Measurements from ENCODE around the gene CELF1. TPM values are rescaled to one million over a fixed set of nuclear protein-coding genes. Genes with fewer than 3 reads are reported as not detected.

The CELF1 gene
- total RNA-seq, 4 donors from 2014 or later, result 82.9 to 248 (median 96.7) TPM

GRCh38 chr11:47591764-47592163 lies 38.8 kb upstream of the CELF1 start:
- H3K9me3 ChIP-seq, result no peaks in the 10 kb centered on the region
- no peak overlapping the region for H3K4me3 ChIP-seq
- H3K27me3 ChIP-seq, result peaks cover 62% of the 10 kb centered on the region
- DNase-seq, result no peak
- H3K27ac ChIP-seq, result no peak overlapping the region
- TF ChIP-seq CTCF (IDR thresholded peaks at IDR 0.05), result no peak
- WGBS, 2 donors (ENCODE audit: low coverage in 1 of 2), result 43 to 69% methylated on average over 5 to 7 of the region's 7 CpGs
- H3K4me1 ChIP-seq, result peaks cover 0 to 20% (median 8%) of the 10 kb centered on the region in 4 donors
- H3K36me3 ChIP-seq, result no peaks in the 10 kb centered on the region
- intact Hi-C loops (cut with DNase I; ENCODE audit: low total_unique reads) (no loop called here), in situ Hi-C loops (cut with MboI; ENCODE audit: low pct_ligation_motif_present in 1 of 4, low pct_unique_long_range_greater_than_20kb in 1 of 4, low sequenced_read_pairs in 3 of 4) (no loop called here)

GRCh38 chr11:47589977-47590861 lies 37.3 kb upstream of the CELF1 start:
- Histone ChIP-seq H3K27me3 (peaks cover 57% of the 10 kb centered on the region), H3K9me3 (no peaks in the 10 kb centered on the region), H3K4me3 (peak overlapping the region; percentile 10 to 46 (median 24)), H3K27ac (peak overlapping the region; percentile 8 to 77 (median 28)), H3K4me1 (peaks cover 0 to 20% (median 8%) of the 10 kb centered on the region in 4 donors), H3K36me3 (no peaks in the 10 kb centered on the region)
- intact Hi-C loops (cut with DNase I; ENCODE audit: low total_unique reads) (no loop called here), in situ Hi-C loops (cut with MboI; ENCODE audit: low pct_ligation_motif_present in 1 of 4, low pct_unique_long_range_greater_than_20kb in 1 of 4, low sequenced_read_pairs in 3 of 4) (no loop called here)
- no peak for DNase-seq
- WGBS, 2 donors (ENCODE audit: low coverage in 1 of 2), result 65 to 86% methylated on average over 40 to 122 of the region's 122 CpGs
- TF ChIP-seq POLR2A (IDR thresholded peaks at IDR 0.05), result no peak
- TF ChIP-seq POLR2AphosphoS5 (IDR thresholded peaks at IDR 0.05), result no peak
- no peak for TF ChIP-seq EP300 (IDR thresholded peaks at IDR 0.05; ENCODE audit: low read depth)
- no peak for TF ChIP-seq CTCF (IDR thresholded peaks at IDR 0.05)

GRCh38 chr11:47589584-47589976 lies 36.6 kb upstream of the CELF1 start:
- WGBS, 2 donors (ENCODE audit: low coverage in 1 of 2), result 52% methylated on average over 40 of the region's 51 CpGs; no CpG with 5 or more reads in 1 of the 2 donors
- in situ Hi-C loops (cut with MboI; ENCODE audit: low pct_ligation_motif_present in 1 of 4, low pct_unique_long_range_greater_than_20kb in 1 of 4, low sequenced_read_pairs in 3 of 4), result no loop called here
- Histone ChIP-seq H3K9me3 (no peaks in the 10 kb centered on the region), H3K36me3 (peaks cover 0 to 6% (median 0%) of the 10 kb centered on the region in 4 donors), H3K27me3 (peaks cover 50% of the 10 kb centered on the region), H3K4me3 (peak overlapping the region; percentile 10 to 46 (median 24)), H3K4me1 (peaks cover 0 to 20% (median 8%) of the 10 kb centered on the region in 4 donors), H3K27ac (peak overlapping the region; percentile 8 to 77 (median 28))
- intact Hi-C loops (cut with DNase I; ENCODE audit: low total_unique reads), result no loop called here
- peak; percentile 18 for DNase-seq
- TF ChIP-seq CTCF (IDR thresholded peaks at IDR 0.05) (no peak), POLR2AphosphoS5 (IDR thresholded peaks at IDR 0.05) (no peak)

- Histone ChIP-seq H3K4me1 (peaks cover 0 to 17% (median 5%) of the 10 kb centered on the region in 4 donors), H3K27me3 (peaks cover 46% of the 10 kb centered on the region), H3K4me3 (peak overlapping the region in 2 of 4 donors; percentile 24 to 46), H3K9me3 (no peaks in the 10 kb centered on the region), H3K27ac (peak overlapping the region in 1 of 4 donors; percentile 77), H3K36me3 (peaks cover 0 to 10% (median 2%) of the 10 kb centered on the region in 4 donors)
- WGBS, 2 donors (ENCODE audit: low coverage in 1 of 2), result 72 to 87% methylated on average over 5 to 11 of the region's 11 CpGs
- intact Hi-C loops (cut with DNase I; ENCODE audit: low total_unique reads) (no loop called here), in situ Hi-C loops (cut with MboI; ENCODE audit: low pct_ligation_motif_present in 1 of 4, low pct_unique_long_range_greater_than_20kb in 1 of 4, low sequenced_read_pairs in 3 of 4) (no loop called here)
- DNase-seq, result no peak
- no peak for TF ChIP-seq CTCF (IDR thresholded peaks at IDR 0.05)
- no peak for TF ChIP-seq POLR2A (IDR thresholded peaks at IDR 0.05)
- TF ChIP-seq EP300 (IDR thresholded peaks at IDR 0.05; ENCODE audit: low read depth), result no peak
- TF ChIP-seq POLR2AphosphoS5 (IDR thresholded peaks at IDR 0.05), result no peak
These were observed 36.2 kb upstream of the CELF1 start for GRCh38 chr11:47589118-47589517.
